ENCODE results near the gene TJAP1. TPM values are rescaled to one million over a fixed set of nuclear protein-coding genes. Genes with fewer than 3 reads are reported as not detected.

The TJAP1 gene
- total RNA-seq, 4 donors from 2014 or later, result 21.4 to 58.6 (median 45.7) TPM

GRCh38 chr6:43510827-43511163 is 33.4 kb downstream of the TJAP1 start:
- TF ChIP-seq POLR2A (IDR thresholded peaks at IDR 0.05), result no peak
- TF ChIP-seq, protein P1, sequence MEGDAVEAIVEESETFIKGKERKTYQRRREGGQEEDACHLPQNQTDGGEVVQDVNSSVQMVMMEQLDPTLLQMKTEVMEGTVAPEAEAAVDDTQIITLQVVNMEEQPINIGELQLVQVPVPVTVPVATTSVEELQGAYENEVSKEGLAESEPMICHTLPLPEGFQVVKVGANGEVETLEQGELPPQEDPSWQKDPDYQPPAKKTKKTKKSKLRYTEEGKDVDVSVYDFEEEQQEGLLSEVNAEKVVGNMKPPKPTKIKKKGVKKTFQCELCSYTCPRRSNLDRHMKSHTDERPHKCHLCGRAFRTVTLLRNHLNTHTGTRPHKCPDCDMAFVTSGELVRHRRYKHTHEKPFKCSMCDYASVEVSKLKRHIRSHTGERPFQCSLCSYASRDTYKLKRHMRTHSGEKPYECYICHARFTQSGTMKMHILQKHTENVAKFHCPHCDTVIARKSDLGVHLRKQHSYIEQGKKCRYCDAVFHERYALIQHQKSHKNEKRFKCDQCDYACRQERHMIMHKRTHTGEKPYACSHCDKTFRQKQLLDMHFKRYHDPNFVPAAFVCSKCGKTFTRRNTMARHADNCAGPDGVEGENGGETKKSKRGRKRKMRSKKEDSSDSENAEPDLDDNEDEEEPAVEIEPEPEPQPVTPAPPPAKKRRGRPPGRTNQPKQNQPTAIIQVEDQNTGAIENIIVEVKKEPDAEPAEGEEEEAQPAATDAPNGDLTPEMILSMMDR (IDR thresholded peaks at IDR 0.05), result no peak
- Histone ChIP-seq H3K4me1 (peaks cover 4 to 49% (median 17%) of the 10 kb centered on the region in 4 donors), H3K4me3 (peak overlapping the region; percentile 42 to 91 (median 78)), H3K27ac (peak overlapping the region in 3 of 4 donors; percentile 68 to 90 (median 79)), H3K27me3 (no peaks in the 10 kb centered on the region), H3K36me3 (peaks cover 0 to 43% (median 0%) of the 10 kb centered on the region in 3 donors), H3K9me3 (no peaks in the 10 kb centered on the region)
- peak in 2 of 3 donors; percentile 72 to 80 for DNase-seq

DNA sequence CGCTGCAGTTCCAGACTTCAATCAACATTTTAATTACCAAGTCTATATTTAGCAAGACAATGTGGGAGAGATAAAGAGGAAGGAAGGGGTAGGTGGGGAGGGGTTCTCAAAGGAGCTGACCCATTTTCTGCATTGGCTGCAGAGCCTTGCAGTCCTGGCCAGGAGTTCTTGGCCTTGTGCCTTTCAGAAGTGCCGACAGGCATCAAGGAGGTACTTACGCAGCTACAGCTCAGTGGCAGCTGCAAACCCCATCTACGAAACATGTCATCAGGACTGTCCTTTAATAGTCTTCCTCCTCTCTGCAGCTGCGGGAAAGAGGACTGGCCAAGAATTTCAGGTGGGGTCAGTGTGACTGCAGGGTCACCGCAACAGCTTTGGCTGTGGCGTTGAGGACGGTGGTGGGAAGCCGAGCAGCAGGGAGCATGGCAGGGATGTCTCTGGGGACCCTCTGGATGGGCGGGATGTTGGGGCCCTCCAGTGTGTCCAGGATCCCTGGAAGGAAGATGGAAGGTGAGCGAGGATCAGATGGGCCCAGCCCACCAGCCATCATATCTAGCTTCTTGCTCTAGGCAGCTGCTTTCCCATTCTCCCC is 34.5 kb downstream of the TJAP1 start:
- H3K9me3 ChIP-seq, result no peaks in the 10 kb centered on the region
- no peak overlapping the region for H3K4me3 ChIP-seq
- peaks cover 0 to 42% (median 0%) of the 10 kb centered on the region in 3 donors for H3K36me3 ChIP-seq
- peaks cover 5 to 49% (median 19%) of the 10 kb centered on the region in 4 donors for H3K4me1 ChIP-seq
- H3K27ac ChIP-seq, result peak overlapping the region in 1 of 4 donors; percentile 90
- no peaks in the 10 kb centered on the region for H3K27me3 ChIP-seq
- TF ChIP-seq POLR2A (IDR thresholded peaks at IDR 0.05), result no peak
- TF ChIP-seq, protein P1 (IDR thresholded peaks at IDR 0.05), result no peak
- no peak for DNase-seq

DNA sequence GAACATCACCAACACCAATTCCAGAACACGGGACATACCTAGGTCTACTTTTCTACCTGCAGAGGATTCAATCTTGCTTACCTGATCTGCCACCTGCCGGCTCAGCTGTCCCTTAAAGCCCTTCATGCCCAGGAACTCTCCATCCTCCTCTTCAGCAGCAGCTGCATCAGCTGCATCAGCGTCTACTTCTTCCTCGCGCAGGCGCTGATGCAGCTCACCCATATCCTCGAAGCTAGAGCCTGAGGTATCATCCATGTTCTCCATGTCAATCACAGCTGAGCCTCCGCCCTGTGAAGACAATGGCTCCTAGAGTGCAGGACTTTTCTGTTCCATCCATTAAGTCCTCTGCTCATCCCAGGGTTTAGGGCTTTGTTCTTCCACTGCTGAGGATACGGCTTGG is 38.4 kb downstream of the TJAP1 start:
- no peaks in the 10 kb centered on the region for H3K9me3 ChIP-seq
- TF ChIP-seq POLR2A (IDR thresholded peaks at IDR 0.05), result no peak
- TF ChIP-seq, protein P1 (IDR thresholded peaks at IDR 0.05), result no peak
- H3K36me3 ChIP-seq, result peaks cover 0 to 58% (median 0%) of the 10 kb centered on the region in 3 donors
- no peaks in the 10 kb centered on the region for H3K27me3 ChIP-seq
- H3K27ac ChIP-seq, result peak overlapping the region in 3 of 4 donors; percentile 72 to 88 (median 85)
- H3K4me1 ChIP-seq, result peaks cover 4 to 41% (median 14%) of the 10 kb centered on the region in 4 donors
- peak overlapping the region; percentile 62 to 87 (median 78) for H3K4me3 ChIP-seq
- no peak for DNase-seq

DNA sequence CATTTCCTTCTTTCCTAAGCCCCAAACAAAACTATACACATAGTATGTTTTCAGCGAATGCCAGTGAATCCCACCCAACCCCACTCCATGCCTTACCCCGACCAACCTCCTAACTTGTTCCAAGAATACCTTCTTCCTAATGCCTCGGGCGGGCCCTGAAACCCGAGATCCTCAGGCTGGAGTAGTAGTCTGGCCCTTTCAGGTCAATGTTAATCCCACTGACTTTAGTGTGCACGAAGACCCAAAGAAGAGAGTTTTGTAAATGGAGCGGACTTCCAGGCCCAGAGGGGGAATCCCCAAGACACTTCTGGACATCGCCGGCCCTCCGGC is 39.0 kb downstream of the TJAP1 start:
- H3K36me3 ChIP-seq, result peaks cover 0 to 62% (median 0%) of the 10 kb centered on the region in 3 donors

GRCh38 chr6:43516697-43517504 is 39.5 kb downstream of the TJAP1 start, which contains the start of the genes POLR1C and YIPF3:
POLR1C (plus strand) TSS chr6:43517089; CDS start chr6:43517110, 21 bp downstream.
YIPF3 (minus strand) TSS chr6:43516926; CDS start chr6:43516807, 119 bp downstream.
- no peaks in the 10 kb centered on the region for H3K27me3 ChIP-seq
- TF ChIP-seq, protein P1 (IDR thresholded peaks at IDR 0.05), result no peak
- TF ChIP-seq POLR2A (IDR thresholded peaks at IDR 0.05), result peak; percentile 36 to 52
- peak within 1 kb of the TSS; percentile 72 to 88 (median 80) for H3K27ac ChIP-seq
- H3K4me3 ChIP-seq, result peak within 1 kb of the TSS; percentile 62 to 87 (median 78)
- H3K4me1 ChIP-seq, result peaks cover 4 to 30% (median 14%) of the 10 kb centered on the region in 4 donors
- peaks cover 0 to 62% (median 0%) of the 10 kb centered on the region in 3 donors for H3K36me3 ChIP-seq
- peak; percentile 97 to 99 (median 97) for DNase-seq
- H3K9me3 ChIP-seq, result no peaks in the 10 kb centered on the region

More for the DNA sequence above, 39.0 kb downstream of the TJAP1 start:
- Histone ChIP-seq H3K4me3 (peak overlapping the region; percentile 62 to 87 (median 78)), H3K9me3 (no peaks in the 10 kb centered on the region), H3K27ac (peak overlapping the region; percentile 72 to 88 (median 80)), H3K27me3 (no peaks in the 10 kb centered on the region), H3K4me1 (peaks cover 4 to 36% (median 14%) of the 10 kb centered on the region in 4 donors)
- TF ChIP-seq POLR2A (IDR thresholded peaks at IDR 0.05), result no peak
- TF ChIP-seq, protein P1 (IDR thresholded peaks at IDR 0.05), result no peak
- DNase-seq, result no peak

Data from Peyer's patch (tissue), 4 donors.